K562 (cell line): ENCODE results near the gene CTSO. TPM values are rescaled to one million over a fixed set of nuclear protein-coding genes. Genes with fewer than 3 reads are reported as not detected.

Experiments used
- ATAC-seq: fragments of 200-7000 bp; cut with Tn5 transposase; 3 replicates; pipeline ENCODE4 v1.9.1; 2020; ENCODE audit warnings: moderate library complexity
- BruUV-seq: library from RNA; stranded (reverse); fragments of 400-500 nt; replicated peaks from 2 replicates; lab custom pipeline; 2021; lab: Mats Ljungman, UMichigan
- CTCF ChIA-PET: fragments of 300-600 bp; formaldehyde crosslinking; extraction: SDS; loops from one replicate; lab custom pipeline; 2021; ENCODE audit warnings: low intra/inter-chr PET ratio; lab: Yijun Ruan, JAX
- POLR2A ChIA-PET: fragments of 300-600, 350-650 bp; sonication (Branson Sonifier 250); formaldehyde crosslinking; extraction: SDS; loops from one replicate; lab custom pipeline; 2021; ENCODE audit warnings: antibody characterized with exemption, inconsistent platforms; lab: Yijun Ruan, JAX
- DNase-seq, 4 experiments: peaks; one replicate each; pipeline versions ENCODE4 v3.0.0 to v3.0.0-alpha.2; 2011 to 2018; ENCODE audit warnings: low spot score in 3 of 4, mixed read lengths in 3 of 4; ENCODE audit errors: extremely low read depth in 1 of 4
- FAIRE-seq: peaks from 2 replicates; lab custom pipeline; 2011; peaks lifted over from hg19 to GRCh38; lab: Jason Lieb, UNC
- H2AFZ ChIP-seq: 2 replicates; pipeline ENCODE4 v1.6.0; 2011; ENCODE audit warnings: low read depth, low read length, control low read depth, inconsistent platforms
- H3K27ac ChIP-seq: fragments of 200-600 bp; 3 replicates; pipeline ENCODE4 v1.8.0; 2011; ENCODE audit warnings: low read depth, mild to moderate bottlenecking, control low read depth, inconsistent platforms, low read length, moderate library complexity, mixed read lengths; ENCODE audit errors: extremely low read depth
- H3K27me3 ChIP-seq, 2 experiments: fragments of 300-600 bp in 1 of 2; 2 replicates in 1 of 2; 3 replicates in 1 of 2; pipeline versions ENCODE4 v1.6.0 to v1.8.0; 2011; ENCODE audit warnings: inconsistent platforms in 2 of 2, low read length in 2 of 2, mild to moderate bottlenecking in 1 of 2, mixed read lengths in 1 of 2, moderate library complexity in 1 of 2; ENCODE audit not compliant: control insufficient read depth in 2 of 2, insufficient read depth in 2 of 2
- H3K36me3 ChIP-seq: fragments of 300-600 bp; 3 replicates; pipeline ENCODE4 v1.8.0; 2011; ENCODE audit warnings: mild to moderate bottlenecking, low read length, inconsistent platforms; ENCODE audit not compliant: control insufficient read depth, insufficient read depth
- H3K4me1 ChIP-seq, 2 experiments: fragments of 200-600 bp in 1 of 2; replicated peaks in 1 of 2; 2 replicates in 1 of 2; 3 replicates in 1 of 2; pipeline versions ENCODE4 v1.5.1 to v1.8.0; 2011; ENCODE audit warnings: inconsistent platforms in 2 of 2, low read length in 2 of 2, mild to moderate bottlenecking in 1 of 2, mixed read lengths in 1 of 2, moderate library complexity in 1 of 2; ENCODE audit not compliant: control insufficient read depth in 2 of 2, insufficient read depth in 2 of 2
- H3K4me2 ChIP-seq: 2 replicates; pipeline ENCODE4 v1.6.1; 2011; ENCODE audit warnings: low read length, control low read depth, inconsistent platforms, mixed read lengths; ENCODE audit not compliant: insufficient read depth
- H3K4me3 ChIP-seq: fragments of 200-600 bp; sonication (generic), shearing (Covaris generic); 2 replicates; pipeline ENCODE4 v1.5.1; 2016; ENCODE audit warnings: control low read depth, inconsistent platforms
- H3K79me2 ChIP-seq: fragments of 200-600 bp; 3 replicates; pipeline ENCODE4 v1.8.0; 2011; ENCODE audit warnings: low read length, inconsistent platforms; ENCODE audit not compliant: control insufficient read depth, insufficient read depth
- H3K9ac ChIP-seq, 2 experiments: 2 replicates each; pipeline versions ENCODE4 v1.6.0 to v1.6.1; 2011; ENCODE audit warnings: low read depth in 2 of 2, low read length in 2 of 2, control low read depth in 1 of 2, inconsistent platforms in 1 of 2, mild to moderate bottlenecking in 1 of 2, mixed read lengths in 1 of 2; ENCODE audit not compliant: insufficient read depth in 1 of 2
- H3K9me1 ChIP-seq: one replicate; pipeline ENCODE4 v1.6.0; 2011; ENCODE audit warnings: inconsistent platforms, mild to moderate bottlenecking, low read length, moderate library complexity; ENCODE audit not compliant: control insufficient read depth, insufficient read depth
- H3K9me3 ChIP-seq: replicated peaks from 2 replicates; pipeline ENCODE4 v1.5.1; 2011; ENCODE audit warnings: low read depth, low read length, inconsistent platforms; ENCODE audit not compliant: control insufficient read depth, insufficient read depth
- H4K20me1 ChIP-seq: replicated peaks from 2 replicates; pipeline ENCODE4 v1.6.1; 2011; ENCODE audit warnings: low read length, inconsistent platforms, mixed read lengths; ENCODE audit not compliant: control insufficient read depth, insufficient read depth
- ARHGAP35 ChIP-seq: fragments of 450-650 bp; IDR thresholded peaks from 2 replicates; pipeline ENCODE4 v1.6.1; 2018; ENCODE audit not compliant: partially characterized antibody
- ATF2 ChIP-seq: sonication (generic); formaldehyde crosslinking; IDR thresholded peaks from 2 replicates; pipeline ENCODE4 v1.8.1; 2022; ENCODE audit warnings: missing genetic modification reagents
- DPF2 ChIP-seq: fragments of 450-650 bp; IDR thresholded peaks from 2 replicates; pipeline ENCODE4 v1.6.1; 2016
- MTF1 ChIP-seq: fragments of 250-450 bp; sonication (Bioruptor Pico); IDR thresholded peaks from 2 replicates; pipeline ENCODE4 v1.9.0; 2021; ENCODE audit warnings: moderate library complexity, mild to moderate bottlenecking, inconsistent platforms, borderline replicate concordance
- NBN ChIP-seq: fragments of 450-650 bp; IDR thresholded peaks from 2 replicates; pipeline ENCODE4 v1.6.1; 2016; ENCODE audit warnings: low read depth, mild to moderate bottlenecking
- NFATC3 ChIP-seq: fragments of 450-650 bp; IDR thresholded peaks from 2 replicates; pipeline ENCODE4 v1.6.1; 2017; ENCODE audit warnings: mild to moderate bottlenecking
- NFIC ChIP-seq: fragments of 450-650 bp; IDR thresholded peaks from 2 replicates; pipeline ENCODE4 v1.6.1; 2017; ENCODE audit warnings: mild to moderate bottlenecking, inconsistent platforms
- SREBF2 ChIP-seq: sonication (generic); formaldehyde crosslinking; IDR thresholded peaks from 2 replicates; pipeline ENCODE4 v1.4.0; 2020; ENCODE audit warnings: mild to moderate bottlenecking, missing genetic modification reagents
- ZNF551 ChIP-seq: fragments of 250-450 bp; sonication (Bioruptor Pico); IDR thresholded peaks from 2 replicates; pipeline ENCODE4 v1.5.0; 2021; ENCODE audit warnings: mild to moderate bottlenecking, moderate library complexity
- WGBS: fragments of 100-300 bp; shearing (Covaris generic); methylation state at CpG from one replicate; pipeline ENCODE4 v1.1.6; 2016; ENCODE audit warnings: low coverage, mixed read lengths; ENCODE audit not compliant: insufficient coverage; ENCODE audit errors: missing lambda C conversion rate; 5-methylcytosine and 5-hydroxymethylcytosine counted together
- in situ Hi-C: fragments of 300-500 bp; cut with MboI; formaldehyde crosslinking; loops from 4 replicates; pipeline ENCODE4 v1.15.0; 2018; ENCODE audit warnings: inconsistent platforms, mixed read lengths
- intact Hi-C: fragments of 100-400 bp; cut with micrococcal nuclease; formaldehyde crosslinking; loops from 2 replicates; pipeline ENCODE4 v1.14.2; 2022
- polyA plus RNA-seq, 8 experiments: library from polyadenylated mRNA; depleted of rRNA in 4 of 8; stranded (reverse) in 5 of 8; unstranded in 3 of 8; fragments of >200 nt; fragmentation: Nextera tagmentation in 2 of 8; fragmentation: Illumina TruSeq in 1 of 8; extraction: Ambion mirVana in 2 of 8; extraction: Trizol in 1 of 8; gene quantifications; 2 replicates each; pipeline versions ENCODE4 v1.2.1 to v1.2.3, GENCODE V29; 2011 to 2014; ENCODE audit warnings: inconsistent platforms in 1 of 8, missing spikeins in 1 of 8
- total RNA-seq, 7 experiments: library from RNA; depleted of rRNA in 6 of 7; stranded (reverse); fragments of >200 nt in 6 of 7; fragmentation: Illumina TruSeq in 2 of 7; extraction: Trizol in 2 of 7; gene quantifications; 2 replicates each; pipeline versions ENCODE4 v1.2.1 to v1.2.3, GENCODE V29; 2011 to 2021; ENCODE audit warnings: low replicate concordance in 1 of 7
- TF ChIP-seq, protein P1 (sequence below), 3 experiments: fragments of 200-800 bp in 1 of 3; sonication (Bioruptor generic) in 1 of 3; sonication (generic) in 1 of 3; formaldehyde crosslinking in 1 of 3; IDR thresholded peaks; 2 replicates each; pipeline versions ENCODE4 v1.6.1 to v1.8.0; 2016 to 2022; ENCODE audit warnings: mild to moderate bottlenecking in 2 of 3, missing compliant biosample characterization in 2 of 3, missing genetic modification characterization in 2 of 3, missing genetic modification reagents in 1 of 3

The CTSO gene
- total and polyA plus RNA-seq, 9 of the 15 experiments (the other 6 are each of a cell fraction or from before 2014, with no cell fraction given), result 0.03 to 0.07 (median 0.04) TPM; not detected in 5

GRCh38 chr4:155948541-155948940 lies 5.1 kb downstream of the CTSO start:
- Histone ChIP-seq H3K9me1 (no peaks in the 10 kb centered on the region), H3K4me2 (no peak overlapping the region), H4K20me1 (no peaks in the 10 kb centered on the region), H3K27ac (no peak overlapping the region), H3K27me3 (no peaks in the 10 kb centered on the region), H3K79me2 (no peaks in the 10 kb centered on the region), H2AFZ (no peak overlapping the region), H3K9me3 (no peaks in the 10 kb centered on the region), H3K4me1 (peaks cover 0 to 3% of the 10 kb centered on the region in 2 experiments; a peak in 1 of 5 replicates), H3K4me3 (no peak overlapping the region), H3K36me3 (no peaks in the 10 kb centered on the region), H3K9ac (no peak overlapping the region)
- 0% methylated on average over 1 of the region's 1 CpG for WGBS
- in situ Hi-C loops, result no loop called here
- BruUV-seq, result no TSS peak
- intact Hi-C loops, result no loop called here
- POLR2A ChIA-PET, result no interaction called here
- no peak for TF ChIP-seq NBN
- TF ChIP-seq ARHGAP35, result no peak
- no peak for TF ChIP-seq MTF1 (CRISPR knock-in tag)
- TF ChIP-seq SREBF2, result no peak
- no peak for TF ChIP-seq DPF2
- TF ChIP-seq ZNF551, result no peak
- CTCF ChIA-PET, result no interaction called here
- FAIRE-seq (no peak), ATAC-seq (no peak), DNase-seq (no peak)

- FAIRE-seq (no peak), ATAC-seq (no peak)
- intact Hi-C loops, result no loop called here
- Histone ChIP-seq H3K79me2 (no peaks in the 10 kb centered on the region), H3K36me3 (no peaks in the 10 kb centered on the region), H2AFZ (no peak overlapping the region), H3K4me2 (no peak overlapping the region), H4K20me1 (no peaks in the 10 kb centered on the region), H3K4me1 (no peaks in the 10 kb centered on the region)
- in situ Hi-C loops, result no loop called here
- 0% methylated on average over 4 of the region's 4 CpGs for WGBS
- CTCF ChIA-PET, result no interaction called here
- TF ChIP-seq DPF2, result no peak
- no peak for TF ChIP-seq ATF2
- no peak for TF ChIP-seq NFATC3
- TF ChIP-seq NFIC, result no peak
- TF ChIP-seq, protein P1, sequence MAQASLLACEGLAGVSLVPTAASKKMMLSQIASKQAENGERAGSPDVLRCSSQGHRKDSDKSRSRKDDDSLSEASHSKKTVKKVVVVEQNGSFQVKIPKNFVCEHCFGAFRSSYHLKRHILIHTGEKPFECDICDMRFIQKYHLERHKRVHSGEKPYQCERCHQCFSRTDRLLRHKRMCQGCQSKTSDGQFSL (CRISPR knock-in tag; IDR thresholded peaks at IDR 0.05), result no peak
- TF ChIP-seq, protein P1 (tag; IDR thresholded peaks at IDR 0.05), result no peak
- TF ChIP-seq, all 486 proteins: peak for 0
- POLR2A ChIA-PET, result interaction anchor here (0.6 kb wide), 1 partner anchor 8 kb away, joined by 3 read pairs; no protein-coding TSS in a partner anchor
- DNase-seq, result no peak
- no peak overlapping the region for H3K4me3 ChIP-seq
- no peak overlapping the region for H3K9ac ChIP-seq
- no TSS peak for BruUV-seq
- no peaks in the 10 kb centered on the region for H3K9me1 ChIP-seq
- no peaks in the 10 kb centered on the region for H3K27me3 ChIP-seq
- H3K27ac ChIP-seq, result no peak overlapping the region
- H3K9me3 ChIP-seq, result no peaks in the 10 kb centered on the region
These were observed 7.2 kb downstream of the CTSO start for GRCh38 chr4:155946486-155946885.
